Natural killer cell treated with Interleukin-12 subunit alpha and Interleukin-12 subunit beta and Interleukin-15 and Interleukin-18, amount 100 ng/mL, for 72 hours (primary cell): ENCODE results near the gene PPP2R5D. TPM values are rescaled to one million over a fixed set of nuclear protein-coding genes. Genes with fewer than 3 reads are reported as not detected.

ENCODE experiments used
- ATAC-seq, 2 donors: fragments of 150-1000 bp; cut with Tn5 transposase in 1 of 2; sonication (Bioruptor Pico), chemical (Tn5 transposase) in 1 of 2; 2 replicates each; pipeline ENCODE4 v1.10.0; 2021
- DNase-seq: peaks from one replicate; pipeline ENCODE4 v3.0.0; 2022; ENCODE audit warnings: low spot score
- H3K27ac Mint-ChIP-seq, 2 donors: 1 replicate in 1 of 2; 2 replicates in 1 of 2; pipeline ENCODE4 v1.8.0; 2022; ENCODE audit warnings: mixed read lengths in 2 of 2, mild to moderate bottlenecking in 1 of 2, moderate library complexity in 1 of 2
- H3K27me3 Mint-ChIP-seq, 2 donors: 1 replicate in 1 of 2; 2 replicates in 1 of 2; pipeline ENCODE4 v1.8.0; 2022; ENCODE audit warnings: mixed read lengths in 2 of 2
- H3K36me3 Mint-ChIP-seq: one replicate; pipeline ENCODE4 v1.8.0; 2022; ENCODE audit warnings: mixed read lengths
- H3K4me1 Mint-ChIP-seq, 2 donors: 1 replicate in 1 of 2; 2 replicates in 1 of 2; pipeline ENCODE4 v1.8.0; 2022; ENCODE audit warnings: low read depth in 2 of 2, mixed read lengths in 2 of 2, mild to moderate bottlenecking in 1 of 2
- H3K4me3 Mint-ChIP-seq: one replicate; pipeline ENCODE4 v1.8.0; 2022; ENCODE audit warnings: mixed read lengths
- H3K9me3 Mint-ChIP-seq: 2 replicates; pipeline ENCODE4 v1.8.0; 2022; ENCODE audit warnings: mixed read lengths
- total RNA-seq, 2 donors: library from RNA; stranded (reverse); gene quantifications; one replicate each; pipeline ENCODE4 v1.2.3, GENCODE V29; 2022

PPP2R5D gene
- total RNA-seq, 2 donors from 2014 or later = 38.9 to 47.8 TPM

GRCh38 chr6:43016176-43016942 is 32.0 kb downstream of the PPP2R5D start:
- H3K27ac Mint-ChIP-seq = peak overlapping the region; percentile 26 to 76
- H3K9me3 Mint-ChIP-seq = no peaks in the 10 kb centered on the region
- no peak for ATAC-seq
- H3K27me3 Mint-ChIP-seq = no peaks in the 10 kb centered on the region
- peaks cover 43 to 52% of the 10 kb centered on the region in 2 donors for H3K4me1 Mint-ChIP-seq
- DNase-seq = no peak
- peaks cover 6% of the 10 kb centered on the region for H3K36me3 Mint-ChIP-seq
- H3K4me3 Mint-ChIP-seq = peak overlapping the region; percentile 51

- H3K27me3 Mint-ChIP-seq = no peaks in the 10 kb centered on the region
- DNase-seq (no peak), ATAC-seq (no peak)
- H3K9me3 Mint-ChIP-seq = no peaks in the 10 kb centered on the region
- H3K36me3 Mint-ChIP-seq = peaks cover 6% of the 10 kb centered on the region
- H3K4me3 Mint-ChIP-seq = no peak overlapping the region
- peaks cover 37 to 50% of the 10 kb centered on the region in 2 donors for H3K4me1 Mint-ChIP-seq
- H3K27ac Mint-ChIP-seq = no peak overlapping the region
Measured at GRCh38 chr6:43016943-43017334, 32.6 kb downstream of the PPP2R5D start.

- no peak overlapping the region for H3K27ac Mint-ChIP-seq
- peaks cover 23 to 33% of the 10 kb centered on the region in 2 donors for H3K4me1 Mint-ChIP-seq
- H3K9me3 Mint-ChIP-seq = no peaks in the 10 kb centered on the region
- no peak for ATAC-seq
- no peak for DNase-seq
- H3K27me3 Mint-ChIP-seq = no peaks in the 10 kb centered on the region
- H3K36me3 Mint-ChIP-seq = peaks cover 8% of the 10 kb centered on the region
- peak overlapping the region; percentile 5 for H3K4me3 Mint-ChIP-seq
Measured at GRCh38 chr6:43019152-43019551, 34.8 kb downstream of the PPP2R5D start.

- Mint-ChIP-seq H3K36me3 (peaks cover 17% of the 10 kb centered on the region), H3K27ac (peak overlapping the region; percentile 40 to 42), H3K4me1 (peaks cover 23 to 32% of the 10 kb centered on the region in 2 donors), H3K27me3 (no peaks in the 10 kb centered on the region), H3K9me3 (no peaks in the 10 kb centered on the region), H3K4me3 (peak overlapping the region; percentile 54)
- ATAC-seq = no peak
- DNase-seq = no peak
Measured at GRCh38 chr6:43020052-43020705, 35.8 kb downstream of the PPP2R5D start.

GRCh38 chr6:43020847-43021246 is 36.5 kb downstream of the PPP2R5D start:
- peak overlapping the region; percentile 70 to 83 for H3K27ac Mint-ChIP-seq
- ATAC-seq (no peak), DNase-seq (no peak)
- H3K9me3 Mint-ChIP-seq = no peaks in the 10 kb centered on the region
- no peaks in the 10 kb centered on the region for H3K27me3 Mint-ChIP-seq
- peaks cover 19% of the 10 kb centered on the region for H3K36me3 Mint-ChIP-seq
- H3K4me1 Mint-ChIP-seq = peaks cover 22 to 31% of the 10 kb centered on the region in 2 donors
- peak overlapping the region; percentile 91 for H3K4me3 Mint-ChIP-seq

- Mint-ChIP-seq H3K27me3 (no peaks in the 10 kb centered on the region), H3K36me3 (peaks cover 22% of the 10 kb centered on the region), H3K27ac (peak within 1 kb of the TSS; percentile 70 to 83), H3K4me1 (peaks cover 17 to 28% of the 10 kb centered on the region in 2 donors), H3K9me3 (no peaks in the 10 kb centered on the region), H3K4me3 (peak within 1 kb of the TSS; percentile 91)
- peak; percentile 91 to 93 for ATAC-seq
- peak; percentile 83 for DNase-seq
Measured at GRCh38 chr6:43021270-43022047, 37.1 kb downstream of the PPP2R5D start, which contains the start of gene RRP36. Gene RRP36 (plus strand): TSS chr6:43021623. CDS start chr6:43021655, 32 bp downstream.

GRCh38 chr6:43024436-43024835 is 40.1 kb downstream of the PPP2R5D start:
- peak overlapping the region; percentile 10 for H3K4me3 Mint-ChIP-seq
- H3K27ac Mint-ChIP-seq = peak overlapping the region; percentile 4 to 11
- DNase-seq (no peak), ATAC-seq (no peak)
- H3K9me3 Mint-ChIP-seq = no peaks in the 10 kb centered on the region
- H3K4me1 Mint-ChIP-seq = peaks cover 17 to 20% of the 10 kb centered on the region in 2 donors
- H3K27me3 Mint-ChIP-seq = no peaks in the 10 kb centered on the region
- peaks cover 28% of the 10 kb centered on the region for H3K36me3 Mint-ChIP-seq

GRCh38 chr6:43026365-43026764 is 42.0 kb downstream of the PPP2R5D start:
- Mint-ChIP-seq H3K4me3 (no peak overlapping the region), H3K27ac (no peak overlapping the region), H3K4me1 (peaks cover 17 to 20% of the 10 kb centered on the region in 2 donors), H3K27me3 (no peaks in the 10 kb centered on the region), H3K9me3 (no peaks in the 10 kb centered on the region), H3K36me3 (peaks cover 27% of the 10 kb centered on the region)
- ATAC-seq = no peak
- no peak for DNase-seq

- no peak overlapping the region for H3K27ac Mint-ChIP-seq
- ATAC-seq (no peak), DNase-seq (peak; percentile 51)
- peaks cover 27 to 32% of the 10 kb centered on the region in 2 donors for H3K4me1 Mint-ChIP-seq
- H3K27me3 Mint-ChIP-seq = no peaks in the 10 kb centered on the region
- H3K36me3 Mint-ChIP-seq = peaks cover 32% of the 10 kb centered on the region
- no peak overlapping the region for H3K4me3 Mint-ChIP-seq
- no peaks in the 10 kb centered on the region for H3K9me3 Mint-ChIP-seq
Measured at GRCh38 chr6:43029120-43029519, 44.8 kb downstream of the PPP2R5D start.

GRCh38 chr6:43032326-43032725 is 48.0 kb downstream of the PPP2R5D start:
- Mint-ChIP-seq H3K4me3 (no peak overlapping the region), H3K27ac (peak overlapping the region in 1 of 2 donors; percentile 34), H3K36me3 (peaks cover 14% of the 10 kb centered on the region), H3K4me1 (peaks cover 19 to 26% of the 10 kb centered on the region in 2 donors), H3K27me3 (no peaks in the 10 kb centered on the region), H3K9me3 (no peaks in the 10 kb centered on the region)
- DNase-seq (no peak), ATAC-seq (no peak)

GRCh38 chr6:43033496-43034189 is 49.3 kb downstream of the PPP2R5D start:
- H3K4me3 Mint-ChIP-seq = peak overlapping the region; percentile 11
- H3K4me1 Mint-ChIP-seq = peaks cover 19 to 25% of the 10 kb centered on the region in 2 donors
- ATAC-seq = peak; percentile 60 to 77
- H3K36me3 Mint-ChIP-seq = peaks cover 7% of the 10 kb centered on the region
- H3K27me3 Mint-ChIP-seq = no peaks in the 10 kb centered on the region
- no peaks in the 10 kb centered on the region for H3K9me3 Mint-ChIP-seq
- no peak for DNase-seq
- H3K27ac Mint-ChIP-seq = peak overlapping the region; percentile 70 to 84

- Mint-ChIP-seq H3K9me3 (no peaks in the 10 kb centered on the region), H3K4me3 (peak overlapping the region; percentile 11), H3K27ac (peak overlapping the region; percentile 70 to 84), H3K4me1 (peaks cover 19 to 27% of the 10 kb centered on the region in 2 donors), H3K27me3 (no peaks in the 10 kb centered on the region), H3K36me3 (peaks cover 7% of the 10 kb centered on the region)
- DNase-seq (no peak), ATAC-seq (no peak)
Measured at GRCh38 chr6:43034190-43034525, 49.8 kb downstream of the PPP2R5D start.

GRCh38 chr6:43035495-43036194 is 51.3 kb downstream of the PPP2R5D start:
- ATAC-seq (no peak), DNase-seq (no peak)
- Mint-ChIP-seq H3K27me3 (no peaks in the 10 kb centered on the region), H3K9me3 (no peaks in the 10 kb centered on the region), H3K36me3 (peaks cover 7% of the 10 kb centered on the region), H3K4me1 (peaks cover 19 to 30% of the 10 kb centered on the region in 2 donors), H3K27ac (peak overlapping the region in 1 of 2 donors; percentile 84), H3K4me3 (no peak overlapping the region)
